AG08396 (cell line): Measurements from ENCODE around the gene TTLL7.

Experiments
- DNase-seq: peaks from one replicate; pipeline ENCODE4 v3.0.0; 2012; ENCODE audit warnings: low spot score, mixed read lengths

The TTLL7 gene

GRCh38 chr1:83872515-83872914, 126.4 kb downstream of the TTLL7 start:
- no peak for DNase-seq

- no peak for DNase-seq
Observed at GRCh38 chr1:83864991-83865390, 133.9 kb downstream of the TTLL7 start.

GRCh38 chr1:83860490-83861221, 138.3 kb downstream of the TTLL7 start:
- peak; percentile 39 for DNase-seq

- DNase-seq: no peak
Observed at GRCh38 chr1:83857716-83858115, 141.2 kb downstream of the TTLL7 start.

- DNase-seq: peak; percentile 35
Observed at GRCh38 chr1:83857103-83857502, 141.8 kb downstream of the TTLL7 start.

GRCh38 chr1:83856381-83856780, 142.6 kb downstream of the TTLL7 start:
- no peak for DNase-seq

- no peak for DNase-seq
Observed at GRCh38 chr1:83854456-83854855, 144.5 kb downstream of the TTLL7 start.

GRCh38 chr1:83850834-83851233, 148.1 kb downstream of the TTLL7 start:
- DNase-seq: no peak

- no peak for DNase-seq
Observed at GRCh38 chr1:83849191-83850061, 149.5 kb downstream of the TTLL7 start.

GRCh38 chr1:83846138-83846537, 152.8 kb downstream of the TTLL7 start:
- no peak for DNase-seq

- DNase-seq: no peak
Observed at GRCh38 chr1:83845437-83846071, 153.4 kb downstream of the TTLL7 start.

- DNase-seq: no peak
Observed at GRCh38 chr1:83844546-83844945, 154.4 kb downstream of the TTLL7 start.

- DNase-seq: no peak
Observed at GRCh38 chr1:83839566-83840173, 159.3 kb downstream of the TTLL7 start.

GRCh38 chr1:83838573-83838972, 160.4 kb downstream of the TTLL7 start:
- DNase-seq: no peak

GRCh38 chr1:83836543-83836942, 162.4 kb downstream of the TTLL7 start:
- no peak for DNase-seq

GRCh38 chr1:83834621-83835264, 164.2 kb downstream of the TTLL7 start:
- no peak for DNase-seq

GRCh38 chr1:83832194-83832593, 166.7 kb downstream of the TTLL7 start:
- no peak for DNase-seq

GRCh38 chr1:83829106-83829505, 169.8 kb downstream of the TTLL7 start:
- DNase-seq: no peak

- DNase-seq: no peak
Observed at GRCh38 chr1:83828456-83828855, 170.5 kb downstream of the TTLL7 start.

- DNase-seq: no peak
Observed at GRCh38 chr1:83827741-83828140, 171.2 kb downstream of the TTLL7 start.

GRCh38 chr1:83822208-83822607, 176.7 kb downstream of the TTLL7 start:
- no peak for DNase-seq

GRCh38 chr1:83819436-83819835, 179.5 kb downstream of the TTLL7 start:
- DNase-seq: no peak
